Nephron (organoid): ENCODE results near the gene NXNL1.
A peak's percentile ranks its signal among the peaks of the same experiment; 100 is the strongest.

Source experiments
- H3K27ac Mint-ChIP-seq, 3 experiments: 2 replicates each; pipeline ENCODE4 v1.8.0; 2020; ENCODE audit warnings: mixed read lengths in 3 of 3, mild to moderate bottlenecking in 2 of 3, moderate library complexity in 1 of 3
- H3K27me3 Mint-ChIP-seq: 2 replicates; pipeline ENCODE4 v1.8.0; 2021; ENCODE audit warnings: low read depth, mild to moderate bottlenecking, moderate library complexity, mixed read lengths
- H3K36me3 Mint-ChIP-seq: 2 replicates; pipeline ENCODE4 v1.8.0; 2020; ENCODE audit warnings: low read depth, mixed read lengths
- H3K4me1 Mint-ChIP-seq: 2 replicates; pipeline ENCODE4 v1.8.0; 2020; ENCODE audit warnings: mixed read lengths
- H3K4me3 Mint-ChIP-seq, 3 experiments: 2 replicates each; pipeline ENCODE4 v1.8.0; 2020; ENCODE audit warnings: mild to moderate bottlenecking in 3 of 3, mixed read lengths in 3 of 3, moderate library complexity in 2 of 3
- H3K9me3 Mint-ChIP-seq: 2 replicates; pipeline ENCODE4 v1.8.0; 2020; ENCODE audit warnings: mixed read lengths
- CTCF ChIP-seq, 3 experiments: fragments of 200-600 bp; sonication (generic); IDR thresholded peaks; one replicate each; pipeline ENCODE4 v1.5.0; 2021; ENCODE audit warnings: antibody characterized with exemption in 3 of 3; ENCODE audit not compliant: unreplicated experiment in 3 of 3

Gene NXNL1

DNA sequence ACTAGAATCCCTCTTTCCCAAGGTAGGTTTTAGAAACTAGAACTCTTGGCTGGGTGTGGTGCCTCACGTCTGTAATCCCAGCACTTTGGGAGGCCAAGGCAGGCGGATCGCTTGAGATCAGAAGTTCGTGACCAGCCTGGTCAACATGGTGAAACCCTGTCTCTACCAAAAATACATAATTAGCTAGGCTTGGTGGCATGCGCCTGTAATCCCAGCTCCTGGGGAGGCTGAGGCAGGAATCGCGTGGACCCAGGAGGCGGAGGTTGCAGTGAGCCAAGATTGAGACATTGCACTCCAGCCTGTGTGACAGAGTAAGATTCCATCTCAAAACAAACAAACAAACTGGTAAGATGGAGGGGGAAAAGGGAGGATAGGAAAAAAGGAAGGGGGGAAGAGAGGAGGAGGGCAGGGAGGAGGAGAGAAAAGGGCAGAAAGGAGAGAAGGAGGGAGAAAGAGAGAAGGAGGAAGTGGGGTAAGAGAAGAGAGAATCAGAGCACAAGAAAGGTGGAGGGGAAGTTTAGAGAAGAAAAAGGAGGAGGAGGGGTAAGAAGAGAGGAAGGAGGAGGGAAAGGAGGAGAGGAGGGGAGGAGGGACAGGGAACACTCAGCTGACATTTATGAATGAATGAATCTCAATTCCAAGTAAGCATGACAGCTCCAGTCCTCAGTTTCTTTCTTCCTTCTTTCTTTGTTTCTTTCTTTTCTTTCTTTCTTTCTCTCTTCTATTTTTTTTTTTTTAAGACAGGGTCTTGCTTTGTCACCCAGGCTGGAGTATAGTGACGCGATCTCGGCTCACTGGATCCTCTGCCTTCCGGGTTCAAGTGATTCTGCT lies 7.0 kb upstream of the NXNL1 start:
- peak overlapping the region in 2 of 3 experiments; percentile 10 to 49 for H3K27ac Mint-ChIP-seq
- peaks cover 8% of the 10 kb centered on the region for H3K27me3 Mint-ChIP-seq
- H3K36me3 Mint-ChIP-seq, result no peaks in the 10 kb centered on the region
- peaks cover 24% of the 10 kb centered on the region for H3K4me1 Mint-ChIP-seq
- peak overlapping the region; percentile 32 to 95 (median 47) for H3K4me3 Mint-ChIP-seq
- H3K9me3 Mint-ChIP-seq, result no peaks in the 10 kb centered on the region
- TF ChIP-seq CTCF (IDR thresholded peaks at IDR 0.05; ENCODE audit: unreplicated experiment in 3 of 3), result no peak

DNA sequence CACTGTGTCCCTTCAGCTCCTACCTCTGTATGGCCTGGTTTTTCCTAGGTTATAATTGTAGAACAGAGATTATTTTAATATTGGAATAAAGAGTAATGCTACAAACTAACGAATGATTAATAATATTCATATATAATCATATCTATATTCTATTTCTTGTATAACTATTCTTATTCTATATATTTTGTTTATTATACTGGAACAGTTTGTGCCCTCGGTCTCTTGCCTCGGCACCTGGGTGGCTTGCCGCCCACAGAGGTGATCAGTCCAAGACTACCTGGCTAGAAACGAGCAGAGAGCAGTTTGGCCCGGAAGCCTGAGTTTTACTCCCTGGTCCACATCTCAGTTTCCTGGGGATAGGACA lies 5.7 kb upstream of the NXNL1 start:
- peak overlapping the region; percentile 10 to 64 (median 64) for H3K4me3 Mint-ChIP-seq
- peaks cover 22% of the 10 kb centered on the region for H3K4me1 Mint-ChIP-seq
- H3K27me3 Mint-ChIP-seq, result peaks cover 4% of the 10 kb centered on the region
- no peaks in the 10 kb centered on the region for H3K9me3 Mint-ChIP-seq
- TF ChIP-seq CTCF (IDR thresholded peaks at IDR 0.05; ENCODE audit: unreplicated experiment in 3 of 3), result no peak
- no peaks in the 10 kb centered on the region for H3K36me3 Mint-ChIP-seq
- H3K27ac Mint-ChIP-seq, result peak overlapping the region; percentile 61 to 86 (median 68)

- H3K4me3 Mint-ChIP-seq, result peak overlapping the region in 1 of 3 experiments; percentile 4
- peak overlapping the region in 2 of 3 experiments; percentile 29 to 40 for H3K27ac Mint-ChIP-seq
- H3K4me1 Mint-ChIP-seq, result peaks cover 5% of the 10 kb centered on the region
- no peak for TF ChIP-seq CTCF (IDR thresholded peaks at IDR 0.05; ENCODE audit: unreplicated experiment in 3 of 3)
- no peaks in the 10 kb centered on the region for H3K9me3 Mint-ChIP-seq
- H3K36me3 Mint-ChIP-seq, result no peaks in the 10 kb centered on the region
- peaks cover 54% of the 10 kb centered on the region for H3K27me3 Mint-ChIP-seq
Measured at GRCh38 chr19:17458970-17459369, 1.8 kb downstream of the NXNL1 start.

DNA sequence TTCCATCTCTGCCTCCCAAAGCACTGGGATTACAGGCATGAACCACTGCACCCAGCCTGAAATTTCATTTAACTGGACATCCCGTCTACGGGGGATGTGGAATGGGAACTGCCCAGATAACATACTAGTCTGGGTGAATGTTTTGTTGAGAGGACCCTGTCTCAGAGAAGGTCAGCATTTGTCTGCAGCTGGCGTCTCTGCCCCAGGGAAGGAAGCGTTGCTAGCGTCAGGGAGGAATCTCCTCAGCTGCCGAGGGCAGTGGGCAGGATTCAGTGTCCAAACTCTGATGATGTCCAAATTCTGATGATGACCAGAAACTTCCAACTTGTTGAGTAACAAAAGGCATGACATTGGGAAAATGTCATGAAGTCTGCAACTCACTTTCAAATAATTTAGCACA lies 3.1 kb downstream of the NXNL1 start:
- Mint-ChIP-seq H3K4me3 (peak overlapping the region in 1 of 3 experiments; percentile 43), H3K4me1 (peaks cover 10% of the 10 kb centered on the region), H3K36me3 (no peaks in the 10 kb centered on the region), H3K9me3 (no peaks in the 10 kb centered on the region), H3K27ac (peak overlapping the region in 2 of 3 experiments; percentile 45 to 95), H3K27me3 (peaks cover 65% of the 10 kb centered on the region)
- no peak for TF ChIP-seq CTCF (IDR thresholded peaks at IDR 0.05; ENCODE audit: unreplicated experiment in 3 of 3)

- H3K36me3 Mint-ChIP-seq, result no peaks in the 10 kb centered on the region
Measured at GRCh38 chr19:17456127-17456526, 4.6 kb downstream of the NXNL1 start.

More at GRCh38 chr19:17456127-17456526, 4.6 kb downstream of the NXNL1 start:
- Mint-ChIP-seq H3K27ac (no peak overlapping the region), H3K4me1 (peaks cover 10% of the 10 kb centered on the region), H3K9me3 (no peaks in the 10 kb centered on the region), H3K4me3 (no peak overlapping the region), H3K27me3 (peaks cover 68% of the 10 kb centered on the region)
- TF ChIP-seq CTCF (IDR thresholded peaks at IDR 0.05; ENCODE audit: unreplicated experiment in 3 of 3), result no peak
